Activated T-cell treated with anti-CD3 and anti-CD28 coated beads for 48 hours (primary cell): ENCODE results near the gene MAGEE1.

Experiments
- DNase-seq: peaks from one replicate; pipeline ENCODE4 v3.0.0-alpha.2; 2020; ENCODE audit warnings: low read depth

Gene MAGEE1

GRCh38 chrX:76427560-76428242 is at the start of gene MAGEE1:
Gene MAGEE1 (plus strand): TSS chrX:76427710. CDS start chrX:76427931, 221 bp downstream.
- peak; percentile 76 for DNase-seq

GRCh38 chrX:76398970-76399369 is 28.5 kb upstream of the MAGEE1 start:
- DNase-seq = no peak

- DNase-seq = no peak
These were observed 19.7 kb upstream of the MAGEE1 start for GRCh38 chrX:76407795-76408194.

GRCh38 chrX:76420237-76420636 is 7.3 kb upstream of the MAGEE1 start:
- DNase-seq = no peak

GRCh38 chrX:76428243-76429130 is 977 bp downstream of the MAGEE1 start:
- peak; percentile 6 for DNase-seq

- no peak for DNase-seq
These were observed 5.7 kb downstream of the MAGEE1 start for GRCh38 chrX:76433219-76433618.

- no peak for DNase-seq
These were observed 6.7 kb downstream of the MAGEE1 start for GRCh38 chrX:76434103-76434741.

- no peak for DNase-seq
These were observed 11.7 kb downstream of the MAGEE1 start for GRCh38 chrX:76439188-76439587.

GRCh38 chrX:76453737-76454406 is 26.4 kb downstream of the MAGEE1 start:
- DNase-seq = no peak

- DNase-seq = no peak
These were observed 27.0 kb downstream of the MAGEE1 start for GRCh38 chrX:76454456-76454927.

GRCh38 chrX:76477353-76477752 is 49.8 kb downstream of the MAGEE1 start:
- DNase-seq = no peak
